Erythroblast (primary cell): ENCODE measurements around the gene INHBE.

Source experiments
- GATA1 ChIP-seq: IDR thresholded peaks from 2 replicates; pipeline ENCODE4 v1.6.1; 2011; ENCODE audit warnings: low read depth, mild to moderate bottlenecking, control low read depth, low read length, moderate library complexity
- POLR2A ChIP-seq: IDR thresholded peaks from 2 replicates; pipeline ENCODE4 v1.6.1; 2011; ENCODE audit warnings: mild to moderate bottlenecking, low read length

DNA sequence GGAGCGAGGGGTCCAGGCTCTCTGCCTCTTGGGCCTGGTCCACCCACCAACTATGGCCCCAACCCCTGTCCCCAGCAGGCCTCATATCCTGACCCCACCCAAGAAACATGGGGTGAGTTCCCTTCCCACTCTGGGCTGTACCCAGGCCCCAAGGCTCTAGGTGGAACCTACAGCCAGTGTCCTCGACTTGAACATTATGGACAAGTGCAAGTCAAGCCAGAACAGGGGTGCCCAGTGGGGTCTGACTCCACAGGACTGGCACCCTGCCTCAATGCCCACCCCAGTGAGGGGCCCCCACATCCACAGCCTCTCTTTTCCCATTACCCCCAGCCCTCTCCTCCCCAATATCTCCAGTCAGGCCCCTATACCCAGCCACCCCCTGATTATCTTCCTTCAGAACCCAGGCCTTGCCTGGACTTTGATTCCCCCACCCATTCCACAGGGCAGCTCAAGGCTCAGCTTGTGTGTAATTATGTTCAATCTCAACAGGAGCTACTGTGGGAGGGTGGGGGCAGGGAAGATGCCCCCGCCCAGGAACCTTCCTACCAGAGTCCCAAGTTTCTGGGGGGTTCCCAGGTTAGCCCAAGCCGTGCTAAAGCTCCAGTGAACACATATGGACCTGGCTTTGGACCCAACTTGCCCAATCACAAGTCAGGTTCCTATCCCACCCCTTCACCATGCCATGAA, 16.0 kb downstream of the INHBE start:
- TF ChIP-seq POLR2A = no peak
- TF ChIP-seq GATA1 = no peak
